GM18907 (cell line): Measurements from ENCODE around the gene TGFBR1.

ENCODE experiments used
- ATAC-seq: cut with Tn5 transposase; IDR thresholded peaks from one replicate; pipeline ENCODE4 v1.9.1; 2021; ENCODE audit warnings: mild to moderate bottlenecking, moderate library complexity; ENCODE audit not compliant: unreplicated experiment

The TGFBR1 gene

GRCh38 chr9:99104459-99105151 is at the start of gene TGFBR1:
TGFBR1 (plus strand) TSS chr9:99105113; CDS start chr9:99105206, 93 bp downstream.
- peak; percentile 93 for ATAC-seq

GRCh38 chr9:99055384-99055783 is 49.5 kb upstream of the TGFBR1 start:
- ATAC-seq, result no peak

GRCh38 chr9:99056186-99056585 is 48.7 kb upstream of the TGFBR1 start:
- ATAC-seq, result no peak

- ATAC-seq, result peak; percentile 37
Measured at GRCh38 chr9:99056886-99057664, 47.8 kb upstream of the TGFBR1 start.

- ATAC-seq, result peak; percentile 87
Measured at GRCh38 chr9:99057665-99058625, 47.0 kb upstream of the TGFBR1 start.

- peak; percentile 74 for ATAC-seq
Measured at GRCh38 chr9:99058964-99059921, 45.7 kb upstream of the TGFBR1 start.

- ATAC-seq, result no peak
Measured at GRCh38 chr9:99060621-99061020, 44.3 kb upstream of the TGFBR1 start.

GRCh38 chr9:99062549-99062948 is 42.4 kb upstream of the TGFBR1 start:
- ATAC-seq, result no peak

GRCh38 chr9:99063522-99063921 is 41.4 kb upstream of the TGFBR1 start:
- no peak for ATAC-seq

- ATAC-seq, result no peak
Measured at GRCh38 chr9:99066571-99066970, 38.3 kb upstream of the TGFBR1 start.

- ATAC-seq, result no peak
Measured at GRCh38 chr9:99069075-99069474, 35.8 kb upstream of the TGFBR1 start.

- ATAC-seq, result no peak
Measured at GRCh38 chr9:99069546-99069945, 35.4 kb upstream of the TGFBR1 start.

- ATAC-seq, result no peak
Measured at GRCh38 chr9:99070681-99071080, 34.2 kb upstream of the TGFBR1 start.

- no peak for ATAC-seq
Measured at GRCh38 chr9:99071313-99072039, 33.4 kb upstream of the TGFBR1 start.

- no peak for ATAC-seq
Measured at GRCh38 chr9:99072040-99072394, 32.9 kb upstream of the TGFBR1 start.

- no peak for ATAC-seq
Measured at GRCh38 chr9:99073347-99073746, 31.6 kb upstream of the TGFBR1 start.

GRCh38 chr9:99073985-99074901 is 30.7 kb upstream of the TGFBR1 start:
- no peak for ATAC-seq

- no peak for ATAC-seq
Measured at GRCh38 chr9:99074902-99075245, 30.0 kb upstream of the TGFBR1 start.
